Measurements from ENCODE around the gene PAK6.

DNA sequence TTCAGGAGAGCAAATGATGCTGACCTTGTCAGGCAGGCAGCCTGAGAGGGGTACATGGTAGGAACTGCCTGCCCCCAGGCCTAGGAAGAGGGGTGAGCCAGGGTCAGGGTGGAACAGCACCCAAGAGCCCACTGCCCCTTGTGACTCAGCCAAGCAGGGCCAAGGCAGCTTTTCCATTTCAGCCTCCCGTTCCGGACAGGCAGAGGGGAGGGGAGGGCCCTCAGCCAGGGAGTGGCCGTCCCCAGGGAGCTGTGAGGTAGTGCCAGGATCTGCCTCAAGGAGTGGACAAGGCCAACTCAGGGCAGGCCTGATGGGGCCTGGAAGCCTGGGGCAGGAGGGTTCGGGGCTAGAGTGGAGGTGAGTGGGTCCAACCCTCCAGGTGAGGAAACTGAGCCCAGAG lies 49.1 kb downstream of the PAK6 start:
- TF ChIP-seq CTCF (IDR thresholded peaks at IDR 0.05; ENCODE audit: insufficient read depth, low read length) (no peak), REST (IDR thresholded peaks at IDR 0.05; ENCODE audit: insufficient replicate concordance, low read depth) (no peak), GABPA (IDR thresholded peaks at IDR 0.05; ENCODE audit: low read depth) (no peak)

Measured in HL-60 (cell line).